ENCODE measurements around the gene BRF1.

DNA sequence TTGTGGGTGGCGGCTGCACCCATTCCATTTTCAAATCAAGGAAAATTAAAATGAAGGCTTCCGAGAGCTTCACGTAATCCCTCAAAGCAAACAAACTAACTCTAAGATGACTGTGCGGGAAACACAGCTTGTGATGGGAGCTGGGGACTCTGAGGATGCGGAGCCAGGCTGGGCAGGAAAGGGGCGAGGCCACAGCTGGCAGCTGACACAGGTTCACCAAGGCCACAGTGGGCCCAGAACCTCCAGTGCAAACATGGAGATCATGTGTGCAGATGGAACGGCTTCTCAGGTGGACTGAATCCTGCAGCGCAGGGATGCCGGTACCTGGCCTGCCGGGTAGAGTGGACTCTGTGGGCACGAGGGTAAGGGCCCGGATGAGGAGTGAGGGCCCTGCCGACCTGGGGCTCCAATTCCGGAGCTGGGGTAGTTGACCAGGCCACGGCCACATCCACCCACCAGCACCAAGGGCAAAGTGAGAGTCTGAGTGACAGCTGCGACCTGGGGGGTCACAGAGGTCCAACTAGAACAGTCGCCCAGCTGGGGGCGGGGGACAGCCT is 71.6 kb downstream of the BRF1 start:
- TF ChIP-seq CTCF (IDR thresholded peaks at IDR 0.05), result no peak
- TF ChIP-seq POLR2AphosphoS5 (IDR thresholded peaks at IDR 0.05; ENCODE audit: insufficient read depth in 1 of 2, low read depth in 1 of 2), result no peak
- no peak for TF ChIP-seq POLR2A (IDR thresholded peaks at IDR 0.05)
